22Rv1 (cell line): ENCODE measurements around the gene ANKRD33B.

Experiments
- ZFX ChIP-seq: fragments of 450-650 bp; IDR thresholded peaks from 2 replicates; pipeline ENCODE4 v1.6.1; 2017; ENCODE audit warnings: antibody characterized with exemption, borderline replicate concordance
- TF ChIP-seq, protein P1 (sequence below): fragments of 450-650 bp; IDR thresholded peaks from 2 replicates; pipeline ENCODE4 v1.5.1; 2017; ENCODE audit warnings: mild to moderate bottlenecking

DNA sequence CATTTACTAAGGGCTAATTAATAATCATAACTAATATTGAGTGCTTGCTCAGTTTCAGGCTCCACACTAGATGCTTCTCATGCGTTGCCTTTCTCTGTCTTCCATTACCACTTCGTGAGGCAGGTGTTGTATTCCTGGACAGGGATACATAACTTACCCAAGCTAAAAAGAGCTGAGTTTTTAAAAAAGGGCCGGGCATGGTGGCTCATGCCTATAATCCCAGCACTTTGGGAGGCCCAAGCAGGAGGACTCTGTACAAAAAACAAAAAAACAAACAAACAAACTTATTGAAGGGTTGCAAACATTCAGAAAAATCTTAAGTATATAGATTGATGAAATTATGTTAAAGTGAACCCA is 12.1 kb upstream of the ANKRD33B start:
- TF ChIP-seq, protein P1, sequence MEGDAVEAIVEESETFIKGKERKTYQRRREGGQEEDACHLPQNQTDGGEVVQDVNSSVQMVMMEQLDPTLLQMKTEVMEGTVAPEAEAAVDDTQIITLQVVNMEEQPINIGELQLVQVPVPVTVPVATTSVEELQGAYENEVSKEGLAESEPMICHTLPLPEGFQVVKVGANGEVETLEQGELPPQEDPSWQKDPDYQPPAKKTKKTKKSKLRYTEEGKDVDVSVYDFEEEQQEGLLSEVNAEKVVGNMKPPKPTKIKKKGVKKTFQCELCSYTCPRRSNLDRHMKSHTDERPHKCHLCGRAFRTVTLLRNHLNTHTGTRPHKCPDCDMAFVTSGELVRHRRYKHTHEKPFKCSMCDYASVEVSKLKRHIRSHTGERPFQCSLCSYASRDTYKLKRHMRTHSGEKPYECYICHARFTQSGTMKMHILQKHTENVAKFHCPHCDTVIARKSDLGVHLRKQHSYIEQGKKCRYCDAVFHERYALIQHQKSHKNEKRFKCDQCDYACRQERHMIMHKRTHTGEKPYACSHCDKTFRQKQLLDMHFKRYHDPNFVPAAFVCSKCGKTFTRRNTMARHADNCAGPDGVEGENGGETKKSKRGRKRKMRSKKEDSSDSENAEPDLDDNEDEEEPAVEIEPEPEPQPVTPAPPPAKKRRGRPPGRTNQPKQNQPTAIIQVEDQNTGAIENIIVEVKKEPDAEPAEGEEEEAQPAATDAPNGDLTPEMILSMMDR, result no peak
- no peak for TF ChIP-seq ZFX
